Upper lobe of left lung (tissue), 6 donors: ENCODE measurements around the gene MYF5. TPM values are rescaled to one million over a fixed set of nuclear protein-coding genes. Genes with fewer than 3 reads are reported as not detected.

ENCODE experiments used
- ATAC-seq, 2 donors: fragments of 200-7000 bp; cut with Tn5 transposase; one replicate each; pipeline ENCODE4 v1.9.1; 2022; ENCODE audit warnings: mild to moderate bottlenecking in 2 of 2, moderate library complexity in 2 of 2; ENCODE audit not compliant: low FRiP score in 2 of 2
- DNase-seq, 2 donors: peaks; one replicate each; pipeline ENCODE4 v3.0.0-alpha.2; 2019 to 2020
- H3K27ac ChIP-seq, 4 donors: fragments of 200-600 bp; sonication (generic); one replicate each; pipeline ENCODE4 v1.5.1; 2016 to 2019
- H3K27me3 ChIP-seq, 4 donors: fragments of 200-600 bp; sonication (generic); one replicate each; pipeline ENCODE4 v1.5.1; 2017 to 2019
- H3K36me3 ChIP-seq, 4 donors: fragments of 200-600 bp; sonication (generic); one replicate each; pipeline ENCODE4 v1.5.1; 2016 to 2019
- H3K4me1 ChIP-seq, 4 donors: fragments of 200-600 bp; sonication (generic); one replicate each; pipeline ENCODE4 v1.5.1; 2018 to 2019
- H3K4me3 ChIP-seq, 4 donors: fragments of 200-600 bp; sonication (generic); one replicate each; pipeline ENCODE4 v1.5.1; 2017 to 2019; ENCODE audit warnings: mild to moderate bottlenecking in 2 of 4, moderate library complexity in 1 of 4
- H3K9me3 ChIP-seq, 4 donors: fragments of 200-600 bp; sonication (generic); one replicate each; pipeline ENCODE4 v1.5.1; 2018 to 2019
- CTCF ChIP-seq, 6 experiments: fragments of 450-650 bp in 4 of 6; fragments of 200-600 bp in 2 of 6; sonication (generic) in 2 of 6; IDR thresholded peaks; one replicate each; pipeline ENCODE4 v1.5.1; 2016 to 2019; ENCODE audit warnings: antibody characterized with exemption in 6 of 6
- EP300 ChIP-seq, 4 donors: sonication (generic); formaldehyde crosslinking; IDR thresholded peaks; one replicate each; pipeline ENCODE4 v1.5.1; 2017; ENCODE audit warnings: antibody characterized with exemption in 4 of 4, control low read depth in 2 of 4
- POLR2A ChIP-seq, 4 donors: fragments of 450-650 bp; IDR thresholded peaks; one replicate each; pipeline ENCODE4 v1.5.1; 2016 to 2017; ENCODE audit warnings: antibody characterized with exemption in 4 of 4, mild to moderate bottlenecking in 2 of 4
- POLR2AphosphoS5 ChIP-seq, 2 donors: sonication (generic); formaldehyde crosslinking; IDR thresholded peaks; one replicate each; pipeline ENCODE4 v1.5.1; 2017; ENCODE audit warnings: antibody characterized with exemption in 2 of 2
- WGBS, 2 donors: methylation state at CpG; one replicate each; pipeline ENCODE4 v1.1.5; 2017 to 2018; 5-methylcytosine and 5-hydroxymethylcytosine counted together
- total RNA-seq, 6 donors: library from RNA; depleted of rRNA in 4 of 6; stranded (reverse); fragments of >200 nt in 4 of 6; gene quantifications; one replicate each; pipeline versions ENCODE4 v1.1.0 to v1.2.1, GENCODE V29; 2016 to 2021
- donor health status: DM: no; HTN: no; CAD: no; lungs with moderate emphysema.
- donor health status: DM: no; HTN: yes; CAD: no; lungs with severe emphysema.

Gene MYF5
- total RNA-seq, 6 donors from 2014 or later = not detected

GRCh38 chr12:80701388-80701787, 15.3 kb upstream of the MYF5 start:
- TF ChIP-seq POLR2AphosphoS5 (IDR thresholded peaks at IDR 0.05) (no peak), EP300 (IDR thresholded peaks at IDR 0.05) (no peak), POLR2A (IDR thresholded peaks at IDR 0.05) (no peak), CTCF (IDR thresholded peaks at IDR 0.05) (no peak)
- ATAC-seq (no peak), DNase-seq (no peak)
- Histone ChIP-seq H3K27ac (no peak overlapping the region), H3K4me3 (no peak overlapping the region), H3K36me3 (no peaks in the 10 kb centered on the region), H3K27me3 (no peaks in the 10 kb centered on the region), H3K4me1 (no peaks in the 10 kb centered on the region), H3K9me3 (no peaks in the 10 kb centered on the region)
- WGBS, 2 donors = 69 to 83% methylated on average over 2 of the region's 2 CpGs

GRCh38 chr12:80702889-80703805, 13.6 kb upstream of the MYF5 start:
- H3K27ac ChIP-seq = no peak overlapping the region
- no peaks in the 10 kb centered on the region for H3K36me3 ChIP-seq
- H3K4me1 ChIP-seq = peaks cover 0 to under 1% (median 0%) of the 10 kb centered on the region in 4 donors
- no peaks in the 10 kb centered on the region for H3K9me3 ChIP-seq
- H3K27me3 ChIP-seq = peaks cover 0 to 3% (median 0%) of the 10 kb centered on the region in 4 donors
- no peak overlapping the region for H3K4me3 ChIP-seq
- ATAC-seq (peak in 1 of 2 donors; percentile 57), DNase-seq (no peak)
- TF ChIP-seq POLR2AphosphoS5 (IDR thresholded peaks at IDR 0.05) (no peak), POLR2A (IDR thresholded peaks at IDR 0.05) (no peak), EP300 (IDR thresholded peaks at IDR 0.05) (no peak), CTCF (IDR thresholded peaks at IDR 0.05) (no peak)
- 67 to 68% methylated on average over 12 of the region's 12 CpGs for WGBS, 2 donors

- WGBS, 2 donors = 79 to 80% methylated on average over 2 of the region's 2 CpGs
- no peak for TF ChIP-seq POLR2AphosphoS5 (IDR thresholded peaks at IDR 0.05)
- TF ChIP-seq POLR2A (IDR thresholded peaks at IDR 0.05) = no peak
- no peak for TF ChIP-seq EP300 (IDR thresholded peaks at IDR 0.05)
- no peak for TF ChIP-seq CTCF (IDR thresholded peaks at IDR 0.05)
- Histone ChIP-seq H3K36me3 (no peaks in the 10 kb centered on the region), H3K4me1 (peaks cover 0 to 7% (median 3%) of the 10 kb centered on the region in 4 donors), H3K27me3 (peaks cover 0 to 3% (median 0%) of the 10 kb centered on the region in 4 donors), H3K27ac (no peak overlapping the region), H3K4me3 (no peak overlapping the region), H3K9me3 (no peaks in the 10 kb centered on the region)
- ATAC-seq = no peak
- no peak for DNase-seq
These were observed 12.3 kb upstream of the MYF5 start for GRCh38 chr12:80704420-80704819.

GRCh38 chr12:80707126-80707829, 9.4 kb upstream of the MYF5 start, which contains the start of gene MYF6:
TSS of gene MYF6 (plus strand) at chr12:80707634. CDS start at chr12:80707720, 86 bp downstream.
- ATAC-seq (no peak), DNase-seq (no peak)
- no peak within 1 kb of the TSS for H3K27ac ChIP-seq
- no peaks in the 10 kb centered on the region for H3K9me3 ChIP-seq
- H3K4me1 ChIP-seq = peaks cover 0 to 7% (median 3%) of the 10 kb centered on the region in 4 donors
- no peak for TF ChIP-seq POLR2AphosphoS5 (IDR thresholded peaks at IDR 0.05)
- no peak for TF ChIP-seq POLR2A (IDR thresholded peaks at IDR 0.05)
- TF ChIP-seq CTCF (IDR thresholded peaks at IDR 0.05) = no peak
- no peak for TF ChIP-seq EP300 (IDR thresholded peaks at IDR 0.05)
- 68 to 81% methylated on average over 4 of the region's 4 CpGs for WGBS, 2 donors
- H3K36me3 ChIP-seq = no peaks in the 10 kb centered on the region
- H3K27me3 ChIP-seq = peaks cover 0 to 3% (median 0%) of the 10 kb centered on the region in 4 donors
- no peak within 1 kb of the TSS for H3K4me3 ChIP-seq
